K562 (cell line): ENCODE measurements around the gene MEA1. TPM values are rescaled to one million over a fixed set of nuclear protein-coding genes. Genes with fewer than 3 reads are reported as not detected.

Source experiments
- BRF1 ChIP-seq: IDR thresholded peaks from 3 replicates; pipeline ENCODE4 v1.6.1; 2011; ENCODE audit warnings: borderline replicate concordance, mild to moderate bottlenecking; ENCODE audit not compliant: insufficient read length; ENCODE audit errors: extremely low read depth
- FOXA1 ChIP-seq: fragments of 450-650 bp; IDR thresholded peaks from 2 replicates; pipeline ENCODE4 v1.6.1; 2016; ENCODE audit warnings: mild to moderate bottlenecking, borderline replicate concordance
- HDGF ChIP-seq: fragments of 450-650 bp; IDR thresholded peaks from 2 replicates; pipeline ENCODE4 v1.6.1; 2016
- POLR2AphosphoS2 ChIP-seq: IDR thresholded peaks from 2 replicates; pipeline ENCODE4 v1.6.1; 2012; ENCODE audit warnings: low read length, improper control_type of control experiment
- RBBP5 ChIP-seq: fragments of 200-600 bp; sonication (generic); IDR thresholded peaks from 2 replicates; pipeline ENCODE4 v1.6.1; 2012; ENCODE audit warnings: borderline replicate concordance, mild to moderate bottlenecking, low read length, control low read depth, inconsistent platforms; ENCODE audit not compliant: insufficient read depth, poor library complexity, severe bottlenecking
- ZNF785 ChIP-seq: fragments of 250-450 bp; sonication (Bioruptor Pico); IDR thresholded peaks from 2 replicates; pipeline ENCODE4 v1.4.0; 2020; ENCODE audit warnings: mild to moderate bottlenecking
- polyA plus RNA-seq, 8 experiments: library from polyadenylated mRNA; depleted of rRNA in 4 of 8; stranded (reverse) in 5 of 8; unstranded in 3 of 8; fragments of >200 nt; fragmentation: Nextera tagmentation in 2 of 8; fragmentation: Illumina TruSeq in 1 of 8; extraction: Ambion mirVana in 2 of 8; extraction: Trizol in 1 of 8; gene quantifications; 2 replicates each; pipeline versions ENCODE4 v1.2.1 to v1.2.3, GENCODE V29; 2011 to 2014; ENCODE audit warnings: inconsistent platforms in 1 of 8, missing spikeins in 1 of 8
- total RNA-seq, 7 experiments: library from RNA; depleted of rRNA in 6 of 7; stranded (reverse); fragments of >200 nt in 6 of 7; fragmentation: Illumina TruSeq in 2 of 7; extraction: Trizol in 2 of 7; gene quantifications; 2 replicates each; pipeline versions ENCODE4 v1.2.1 to v1.2.3, GENCODE V29; 2011 to 2021; ENCODE audit warnings: low replicate concordance in 1 of 7
- TF ChIP-seq, protein P1 (sequence below): sonication (generic); formaldehyde crosslinking; IDR thresholded peaks from 2 replicates; pipeline ENCODE4 v1.8.0; 2022; ENCODE audit warnings: mild to moderate bottlenecking, missing genetic modification reagents

Gene MEA1
- total and polyA plus RNA-seq, 9 of the 15 experiments (the other 6 are each of a cell fraction or from before 2014, with no cell fraction given), result 86.8 to 210 (median 152) TPM

GRCh38 chr6:42984924-42985475 lies 28.7 kb downstream of the MEA1 start (continued):
- TF ChIP-seq, protein P1, sequence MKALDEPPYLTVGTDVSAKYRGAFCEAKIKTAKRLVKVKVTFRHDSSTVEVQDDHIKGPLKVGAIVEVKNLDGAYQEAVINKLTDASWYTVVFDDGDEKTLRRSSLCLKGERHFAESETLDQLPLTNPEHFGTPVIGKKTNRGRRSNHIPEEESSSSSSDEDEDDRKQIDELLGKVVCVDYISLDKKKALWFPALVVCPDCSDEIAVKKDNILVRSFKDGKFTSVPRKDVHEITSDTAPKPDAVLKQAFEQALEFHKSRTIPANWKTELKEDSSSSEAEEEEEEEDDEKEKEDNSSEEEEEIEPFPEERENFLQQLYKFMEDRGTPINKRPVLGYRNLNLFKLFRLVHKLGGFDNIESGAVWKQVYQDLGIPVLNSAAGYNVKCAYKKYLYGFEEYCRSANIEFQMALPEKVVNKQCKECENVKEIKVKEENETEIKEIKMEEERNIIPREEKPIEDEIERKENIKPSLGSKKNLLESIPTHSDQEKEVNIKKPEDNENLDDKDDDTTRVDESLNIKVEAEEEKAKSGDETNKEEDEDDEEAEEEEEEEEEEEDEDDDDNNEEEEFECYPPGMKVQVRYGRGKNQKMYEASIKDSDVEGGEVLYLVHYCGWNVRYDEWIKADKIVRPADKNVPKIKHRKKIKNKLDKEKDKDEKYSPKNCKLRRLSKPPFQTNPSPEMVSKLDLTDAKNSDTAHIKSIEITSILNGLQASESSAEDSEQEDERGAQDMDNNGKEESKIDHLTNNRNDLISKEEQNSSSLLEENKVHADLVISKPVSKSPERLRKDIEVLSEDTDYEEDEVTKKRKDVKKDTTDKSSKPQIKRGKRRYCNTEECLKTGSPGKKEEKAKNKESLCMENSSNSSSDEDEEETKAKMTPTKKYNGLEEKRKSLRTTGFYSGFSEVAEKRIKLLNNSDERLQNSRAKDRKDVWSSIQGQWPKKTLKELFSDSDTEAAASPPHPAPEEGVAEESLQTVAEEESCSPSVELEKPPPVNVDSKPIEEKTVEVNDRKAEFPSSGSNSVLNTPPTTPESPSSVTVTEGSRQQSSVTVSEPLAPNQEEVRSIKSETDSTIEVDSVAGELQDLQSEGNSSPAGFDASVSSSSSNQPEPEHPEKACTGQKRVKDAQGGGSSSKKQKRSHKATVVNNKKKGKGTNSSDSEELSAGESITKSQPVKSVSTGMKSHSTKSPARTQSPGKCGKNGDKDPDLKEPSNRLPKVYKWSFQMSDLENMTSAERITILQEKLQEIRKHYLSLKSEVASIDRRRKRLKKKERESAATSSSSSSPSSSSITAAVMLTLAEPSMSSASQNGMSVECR, result peak; percentile 31; the same call in 1 of the 2 replicates
- TF ChIP-seq BRF1 (no peak), POLR2AphosphoS2 (no peak), HDGF (peak; percentile 38; the same call in 1 of the 2 replicates), FOXA1 (no peak), ZNF785 (CRISPR knock-in tag) (no peak), RBBP5 (peak; percentile 6)
